Neural cell (in vitro differentiated cells): ENCODE measurements around the gene RTN4.

Source experiments
- CTCF ChIP-seq: fragments of 450-650 bp; IDR thresholded peaks from 2 replicates; pipeline ENCODE4 v1.5.1; 2014; ENCODE audit warnings: antibody characterized with exemption, mild to moderate bottlenecking, moderate library complexity; ENCODE audit not compliant: poor library complexity, severe bottlenecking
- EP300 ChIP-seq: fragments of 450-650 bp; conservative IDR thresholded peaks from 2 replicates; pipeline ENCODE4 v1.6.1; 2014; ENCODE audit warnings: antibody characterized with exemption, mild to moderate bottlenecking, moderate library complexity; ENCODE audit not compliant: poor library complexity, severe bottlenecking
- EZH2 ChIP-seq: fragments of 200-600, 300-800 bp; shearing (Covaris generic), sonication (generic); IDR thresholded peaks from 2 replicates; pipeline ENCODE4 v1.6.1; 2014; ENCODE audit warnings: antibody characterized with exemption, low read length, borderline replicate concordance, mild to moderate bottlenecking; ENCODE audit not compliant: insufficient read depth, poor library complexity, severe bottlenecking
- POLR2AphosphoS5 ChIP-seq: IDR thresholded peaks from 2 replicates; pipeline ENCODE4 v1.6.1; 2012
- RAD21 ChIP-seq: fragments of 450-650 bp; conservative IDR thresholded peaks from 2 replicates; pipeline ENCODE4 v1.6.1; 2014; ENCODE audit warnings: antibody characterized with exemption, mild to moderate bottlenecking, moderate library complexity
- REST ChIP-seq: IDR thresholded peaks from 2 replicates; pipeline ENCODE4 v1.6.1; 2012; ENCODE audit warnings: borderline replicate concordance
- SMC3 ChIP-seq: fragments of 450-650 bp; conservative IDR thresholded peaks from 2 replicates; pipeline ENCODE4 v1.6.1; 2014; ENCODE audit warnings: antibody characterized with exemption, mild to moderate bottlenecking, moderate library complexity; ENCODE audit not compliant: poor library complexity
- TAF1 ChIP-seq: IDR thresholded peaks from 2 replicates; pipeline ENCODE4 v1.6.1; 2012; ENCODE audit warnings: low read depth

DNA sequence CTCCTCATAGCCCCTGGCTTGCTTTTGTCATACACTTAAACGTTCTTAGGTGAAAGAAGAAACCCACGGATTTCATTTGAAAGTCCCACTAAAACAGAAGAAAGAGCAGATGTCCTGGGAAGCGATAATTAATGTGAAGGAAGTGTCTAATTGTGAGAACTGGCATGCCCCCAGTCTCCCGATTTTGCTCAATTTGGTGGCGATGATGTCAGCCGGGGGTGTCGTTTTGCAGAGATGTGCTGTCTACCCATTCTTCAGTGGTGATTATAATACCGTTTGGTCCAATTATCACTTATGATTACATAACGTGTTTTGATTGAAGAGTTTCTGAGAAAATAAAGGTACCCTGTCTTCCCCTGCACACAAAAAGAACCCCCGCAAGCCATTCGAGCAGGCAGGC, 103.1 kb downstream of the RTN4 start:
- no peak for TF ChIP-seq POLR2AphosphoS5
- TF ChIP-seq EZH2 = no peak
- TF ChIP-seq CTCF = no peak
- TF ChIP-seq REST = no peak
- TF ChIP-seq RAD21 = no peak
- no peak for TF ChIP-seq EP300
- TF ChIP-seq SMC3 = no peak
- TF ChIP-seq TAF1 = no peak
